NCI-H69 (cell line): ENCODE results near the gene KLC3.
"Not testable (repeated sequence)": the region's sequence is repeated elsewhere in the genome, so short reads cannot be mapped to it uniquely, and the experiment has no call there.

ENCODE experiments used
- DNase-seq: peaks from one replicate; lab custom pipeline; 2025; lab: John Stamatoyannopoulos, UW

KLC3 gene

DNA sequence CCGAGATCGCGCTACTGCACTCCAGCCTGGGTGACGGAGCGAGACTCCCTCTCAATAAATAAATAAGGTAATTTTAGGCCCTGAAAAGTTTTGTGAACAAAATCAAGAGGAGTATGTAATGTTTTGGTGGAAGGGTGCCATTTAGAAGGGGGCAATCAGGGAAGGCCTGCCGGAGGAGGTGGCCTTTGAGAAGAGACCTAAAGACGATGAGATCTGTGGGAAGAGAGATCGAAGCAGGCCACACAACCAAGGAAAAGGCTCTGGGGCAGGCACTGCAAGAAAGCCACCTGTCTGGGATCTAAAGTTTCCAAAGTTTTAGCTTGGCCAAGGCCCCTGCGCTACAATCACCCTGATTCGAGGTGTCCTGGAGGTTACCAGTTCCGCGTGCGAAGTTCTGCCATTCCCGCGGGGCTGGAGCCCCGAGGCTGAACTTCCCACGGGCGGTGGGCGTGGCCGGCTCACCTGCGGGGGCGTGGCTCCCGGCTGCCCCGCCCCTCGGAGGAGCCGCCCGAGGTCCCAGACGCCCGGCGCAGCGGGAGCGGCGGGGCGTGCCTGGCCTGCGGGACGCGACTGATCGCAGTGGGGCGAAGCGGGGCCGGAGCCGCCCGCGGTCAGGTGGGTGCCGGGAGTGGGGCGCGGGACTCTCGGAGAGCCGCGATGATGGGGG, at the start of gene KLC3:
KLC3 (plus strand) TSS at position 519 of the 667 bp plus-strand sequence. CDS start 4,792 bp downstream, outside the sequence.
- DNase-seq, result peak; percentile 80

DNA sequence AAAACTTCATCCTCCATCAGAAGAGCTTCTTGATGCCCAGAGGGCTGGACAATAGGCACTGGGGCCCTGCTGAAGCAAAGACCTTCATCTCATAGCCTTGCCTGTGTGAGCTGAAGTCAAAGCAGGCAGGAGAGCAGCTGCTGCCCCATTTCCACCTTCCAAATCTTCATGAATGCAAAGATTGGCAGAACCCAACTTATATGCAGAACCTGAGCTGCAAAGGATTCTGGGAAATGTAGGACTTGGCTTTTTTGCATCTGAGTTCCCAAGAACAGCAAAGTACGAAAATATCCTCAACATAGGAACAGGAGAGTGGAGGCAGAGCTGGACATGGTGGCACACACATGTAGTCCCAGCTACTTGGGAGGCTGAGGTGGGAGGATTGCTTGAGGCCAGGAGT, 48.7 kb upstream of the KLC3 start:
- DNase-seq, result no peak

DNA sequence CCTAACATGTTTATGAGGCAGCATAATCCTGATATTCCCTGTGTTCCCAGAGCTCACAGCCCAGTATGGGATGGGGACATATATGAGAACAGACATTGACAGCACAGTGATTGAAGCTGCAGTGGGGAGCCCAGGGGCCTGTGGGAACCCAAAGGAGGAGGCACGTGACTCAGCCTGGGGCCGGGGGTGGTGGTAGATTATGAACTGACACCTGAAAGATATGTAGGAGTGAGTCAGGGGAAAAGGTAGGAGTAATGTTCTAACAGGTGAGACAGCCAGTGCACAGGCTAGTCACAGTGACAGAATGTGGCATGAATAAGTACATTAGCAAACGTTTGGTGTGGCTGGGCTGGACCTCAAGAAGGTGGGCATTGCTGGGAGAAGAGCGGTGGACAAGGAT, 46.9 kb upstream of the KLC3 start:
- no peak for DNase-seq

DNA sequence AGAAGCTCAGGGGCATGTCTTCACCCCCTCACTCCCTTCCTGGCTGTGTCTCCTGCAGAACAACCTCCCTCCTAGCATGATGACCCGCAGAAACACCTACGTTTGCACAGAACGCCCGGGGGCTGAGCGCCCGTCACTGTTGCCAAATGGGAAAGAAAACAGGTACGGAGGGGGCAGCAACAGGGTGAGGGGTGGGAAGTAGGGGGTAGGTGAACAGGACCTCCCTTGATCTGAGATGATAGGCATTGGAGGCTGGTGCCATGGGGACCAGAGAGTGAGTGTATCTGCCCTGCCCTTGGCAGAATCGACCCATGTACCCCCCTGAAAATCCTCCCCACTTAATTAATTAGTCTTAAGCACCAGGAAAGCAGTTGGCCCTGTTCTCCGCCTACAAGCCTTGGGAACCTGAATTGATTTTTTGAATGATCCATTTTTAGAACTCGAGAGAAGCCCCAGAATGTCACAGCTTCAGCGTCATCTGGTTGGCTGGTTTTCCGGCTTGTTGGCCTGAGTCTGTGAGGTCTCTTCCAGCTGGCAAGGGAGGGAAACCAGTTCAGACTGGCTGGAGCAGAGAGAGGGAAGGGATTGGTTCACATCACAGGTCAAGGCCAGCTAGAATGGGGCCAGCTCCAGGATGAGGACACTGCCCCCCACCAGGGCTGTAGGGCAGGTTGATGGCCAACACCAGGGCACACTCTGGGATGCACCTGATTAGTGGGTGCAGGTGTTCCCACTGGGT, 46.1 kb upstream of the KLC3 start:
- DNase-seq, result no peak

DNA sequence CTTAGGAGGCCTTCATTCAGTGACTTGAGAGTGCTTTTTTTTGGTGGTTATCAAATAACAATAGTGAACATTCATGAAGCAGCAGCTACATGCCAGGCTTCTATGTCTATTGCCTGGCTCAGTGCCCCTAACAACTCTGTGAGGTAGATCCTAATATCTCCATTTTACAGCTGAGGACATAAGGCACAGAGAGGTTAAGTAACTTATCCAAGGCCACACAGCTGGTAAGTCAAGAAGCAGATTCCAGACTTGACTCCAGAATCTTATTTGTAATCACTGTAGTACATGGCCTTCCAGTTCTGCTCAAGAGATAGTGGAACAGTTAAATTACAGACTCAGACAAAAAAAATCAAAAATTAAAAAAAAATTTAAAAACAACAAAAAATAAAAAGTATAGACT, 44.7 kb upstream of the KLC3 start:
- DNase-seq, result no peak

DNA sequence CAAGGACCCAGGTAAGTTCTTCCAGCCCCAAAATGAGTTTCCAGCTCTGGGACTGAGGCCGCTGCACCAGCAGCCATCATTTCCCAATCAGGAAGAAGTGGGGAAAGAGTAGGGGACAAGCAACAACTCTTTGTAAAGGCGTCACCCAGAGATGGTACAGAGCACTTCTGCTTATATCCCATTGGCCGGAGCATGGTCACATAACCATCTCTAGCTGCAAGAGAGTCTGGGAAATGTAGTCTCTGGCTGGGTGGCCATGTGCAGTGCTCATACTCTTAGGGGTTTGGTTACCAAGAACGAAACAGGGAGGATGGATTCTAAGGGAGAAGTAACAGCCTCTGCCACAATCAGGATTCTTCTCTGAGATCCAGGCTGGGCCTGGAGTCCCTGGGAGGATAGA, 44.2 kb upstream of the KLC3 start:
- no peak for DNase-seq

DNA sequence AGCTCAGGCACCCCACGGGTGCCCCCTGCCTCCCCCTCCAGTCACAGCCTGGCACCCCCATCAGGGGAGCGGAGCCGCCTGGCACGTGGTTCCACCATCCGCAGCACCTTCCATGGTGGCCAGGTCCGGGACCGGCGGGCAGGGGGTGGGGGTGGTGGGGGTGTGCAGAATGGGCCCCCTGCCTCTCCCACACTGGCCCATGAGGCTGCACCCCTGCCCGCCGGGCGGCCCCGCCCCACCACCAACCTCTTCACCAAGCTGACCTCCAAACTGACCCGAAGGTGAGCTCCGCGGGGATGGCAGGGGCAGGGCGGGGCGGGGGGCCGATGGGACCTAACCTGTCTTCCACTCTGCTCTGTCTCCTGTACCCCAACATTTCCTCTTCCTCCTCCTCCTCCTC, 42.9 kb upstream of the KLC3 start:
- DNase-seq, result no peak

DNA sequence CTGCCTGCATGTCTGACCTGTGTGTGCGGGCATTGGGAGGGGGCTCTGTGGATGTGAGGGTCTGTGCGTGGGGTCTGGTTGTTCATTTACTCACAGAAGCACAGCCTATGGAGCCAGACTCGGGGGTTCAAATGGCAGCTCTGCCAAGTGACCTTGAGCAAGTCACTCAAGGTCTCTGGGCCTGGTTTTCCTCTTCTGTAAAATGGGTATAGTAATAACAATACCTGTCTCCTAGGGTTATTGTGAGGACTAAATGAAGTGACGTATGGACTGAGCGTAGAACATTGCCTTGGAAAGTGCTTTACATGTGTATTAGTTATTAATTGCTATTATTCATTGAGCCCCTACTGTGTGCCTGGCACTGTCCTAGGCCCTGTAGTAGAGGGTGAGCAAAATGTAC, 42.3 kb upstream of the KLC3 start:
- no peak for DNase-seq

DNA sequence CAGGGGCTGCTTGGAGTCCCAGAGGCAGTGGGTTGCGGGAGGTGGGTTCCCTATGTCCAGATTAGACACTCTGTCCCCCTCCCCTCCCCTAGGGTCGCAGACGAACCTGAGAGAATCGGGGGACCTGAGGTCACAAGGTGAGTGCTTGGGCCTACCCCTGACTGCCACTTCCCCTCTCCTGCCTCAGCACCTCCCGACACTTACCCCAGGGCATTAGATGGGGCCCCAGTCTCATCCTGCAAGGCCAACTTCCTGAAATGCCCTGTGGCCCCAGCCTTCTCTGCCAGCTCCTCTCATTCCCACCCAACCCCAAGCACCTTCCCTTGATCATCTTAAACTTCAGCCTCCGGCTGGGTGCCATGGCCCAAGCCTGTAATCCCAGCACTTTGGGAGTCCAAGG, 40.8 kb upstream of the KLC3 start:
- DNase-seq, result no peak

DNA sequence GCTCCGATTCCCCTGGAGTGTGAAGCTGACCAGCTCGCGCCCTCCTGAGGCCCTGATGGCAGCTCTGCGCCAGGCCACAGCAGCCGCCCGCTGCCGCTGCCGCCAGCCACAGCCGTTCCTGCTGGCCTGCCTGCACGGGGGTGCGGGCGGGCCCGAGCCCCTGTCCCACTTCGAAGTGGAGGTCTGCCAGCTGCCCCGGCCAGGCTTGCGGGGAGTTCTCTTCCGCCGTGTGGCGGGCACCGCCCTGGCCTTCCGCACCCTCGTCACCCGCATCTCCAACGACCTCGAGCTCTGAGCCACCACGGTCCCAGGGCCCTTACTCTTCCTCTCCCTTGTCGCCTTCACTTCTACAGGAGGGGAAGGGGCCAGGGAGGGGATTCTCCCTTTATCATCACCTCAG, 38.1 kb upstream of the KLC3 start:
- no peak for DNase-seq

DNA sequence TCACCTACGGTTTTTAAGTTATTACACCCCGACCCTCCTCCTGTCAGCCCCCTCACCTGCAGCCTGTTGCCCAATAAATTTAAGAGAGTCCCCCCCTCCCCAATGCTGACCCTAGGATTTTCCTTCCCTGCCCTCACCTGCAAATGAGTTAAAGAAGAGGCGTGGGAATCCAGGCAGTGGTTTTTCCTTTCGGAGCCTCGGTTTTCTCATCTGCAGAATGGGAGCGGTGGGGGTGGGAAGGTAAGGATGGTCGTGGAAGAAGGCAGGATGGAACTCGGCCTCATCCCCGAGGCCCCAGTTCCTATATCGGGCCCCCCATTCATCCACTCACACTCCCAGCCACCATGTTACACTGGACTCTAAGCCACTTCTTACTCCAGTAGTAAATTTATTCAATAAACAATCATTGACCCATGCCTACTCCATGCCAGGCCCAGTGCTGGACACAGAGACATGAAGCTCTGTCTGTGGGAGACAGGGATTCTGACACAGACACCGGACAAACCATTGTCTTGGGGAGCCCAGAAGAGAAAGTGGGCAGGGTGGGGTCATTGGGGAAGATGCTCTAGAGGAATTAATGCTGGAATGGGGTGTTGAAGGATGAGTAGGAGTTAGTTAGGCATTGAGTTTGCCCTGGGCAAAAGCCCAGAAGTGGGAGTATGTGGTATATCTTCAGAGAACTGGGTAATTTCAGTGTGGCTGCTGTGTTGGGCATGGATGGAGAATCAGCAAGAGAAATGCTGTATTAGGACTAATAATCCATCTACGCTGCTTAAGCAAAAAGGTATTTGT, 37.1 kb upstream of the KLC3 start:
- no peak for DNase-seq

DNA sequence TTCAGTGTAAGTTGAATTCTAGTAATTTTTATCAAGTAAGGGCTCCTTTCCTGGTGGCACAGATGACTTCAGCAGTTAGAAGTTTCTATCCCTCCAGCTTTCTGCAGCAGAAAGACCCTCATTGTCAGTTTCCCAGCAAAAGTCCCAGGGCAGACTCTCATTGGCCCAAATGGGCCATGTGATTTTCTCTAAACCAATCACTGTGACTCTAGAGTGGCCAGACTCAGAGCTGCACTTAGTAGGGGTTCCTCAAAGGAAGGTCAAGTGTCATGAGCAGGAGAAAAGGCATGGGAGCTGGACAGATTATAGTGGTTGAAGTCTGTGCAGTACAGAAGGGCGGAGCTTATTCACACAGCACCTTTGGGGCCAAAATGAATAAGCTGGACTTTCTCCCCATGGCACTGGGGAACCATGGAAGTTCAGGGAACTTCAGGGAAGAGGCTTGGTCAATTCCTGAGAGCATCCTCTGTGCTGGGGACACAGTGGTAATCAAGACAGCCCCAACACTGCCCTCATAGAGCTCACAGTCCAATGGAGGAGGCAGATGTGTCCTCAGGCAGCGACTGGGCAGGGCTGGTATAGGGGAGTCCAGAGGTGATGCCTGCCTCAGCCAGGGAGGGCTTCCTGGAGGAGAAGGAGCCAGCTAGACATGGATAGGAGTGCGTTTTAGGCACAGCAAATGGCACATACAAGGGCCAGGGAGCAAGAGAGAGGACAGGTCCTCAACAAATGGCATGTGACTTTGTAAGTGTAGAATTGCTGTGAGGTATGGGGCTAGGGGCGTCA, 36.2 kb upstream of the KLC3 start:
- no peak for DNase-seq

DNA sequence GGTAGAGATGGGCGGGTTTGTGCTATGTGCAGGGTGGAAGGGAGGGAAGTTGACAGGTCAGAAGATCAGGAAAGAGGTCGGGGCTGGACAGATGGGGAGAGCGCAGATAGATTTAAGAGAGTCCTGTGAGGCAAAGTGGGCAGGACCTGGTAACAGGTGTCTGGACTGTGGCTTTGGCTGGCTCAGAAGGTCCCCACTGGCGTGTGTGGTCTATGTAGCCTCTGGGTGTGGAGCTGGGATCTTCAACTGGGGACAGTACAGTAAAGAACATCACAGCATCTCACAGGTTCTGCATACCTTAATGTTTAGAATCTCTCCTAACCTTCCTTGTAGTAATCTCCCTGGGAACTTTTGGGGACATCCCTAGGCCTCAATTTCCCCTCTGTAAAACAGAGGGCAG, 35.5 kb upstream of the KLC3 start:
- no peak for DNase-seq

DNA sequence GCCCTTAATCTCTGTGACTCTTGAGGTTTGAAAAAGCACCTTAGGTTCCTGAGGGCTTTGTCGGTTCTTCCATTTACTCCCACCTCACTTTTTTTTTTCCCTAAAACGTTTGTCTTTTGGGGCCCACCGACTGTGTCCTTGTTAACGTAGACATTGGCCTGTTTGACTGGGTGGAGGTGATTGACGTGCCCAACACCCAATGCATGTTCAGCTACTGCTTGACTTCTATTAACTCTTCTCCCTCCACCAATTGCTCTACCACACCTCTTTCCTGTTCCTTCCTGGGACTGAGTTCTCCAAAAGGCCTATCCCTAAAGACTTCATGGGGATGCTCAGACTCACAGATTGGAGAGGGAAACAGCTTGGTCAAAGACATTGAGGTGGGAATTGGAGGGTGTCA, 35.1 kb upstream of the KLC3 start:
- DNase-seq, result no peak

DNA sequence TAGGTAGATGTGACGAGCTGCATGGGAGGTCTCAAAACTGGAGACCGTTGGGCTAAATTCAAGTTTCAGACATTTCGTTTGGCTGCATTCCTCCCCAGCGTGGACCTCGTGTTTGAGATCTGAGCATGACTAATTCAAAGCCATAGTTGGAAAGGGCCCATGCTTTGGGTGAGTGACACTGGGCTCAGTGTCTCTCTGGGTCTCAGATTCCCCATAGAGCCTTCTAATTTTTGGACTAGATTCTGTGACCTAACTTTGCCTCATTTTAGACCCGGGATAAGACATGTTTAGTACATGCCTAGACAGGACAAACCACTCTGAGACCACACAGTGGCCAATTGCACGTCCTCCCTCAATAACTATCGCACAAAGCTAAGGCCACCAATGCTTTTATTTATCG, 34.5 kb upstream of the KLC3 start:
- no peak for DNase-seq

DNA sequence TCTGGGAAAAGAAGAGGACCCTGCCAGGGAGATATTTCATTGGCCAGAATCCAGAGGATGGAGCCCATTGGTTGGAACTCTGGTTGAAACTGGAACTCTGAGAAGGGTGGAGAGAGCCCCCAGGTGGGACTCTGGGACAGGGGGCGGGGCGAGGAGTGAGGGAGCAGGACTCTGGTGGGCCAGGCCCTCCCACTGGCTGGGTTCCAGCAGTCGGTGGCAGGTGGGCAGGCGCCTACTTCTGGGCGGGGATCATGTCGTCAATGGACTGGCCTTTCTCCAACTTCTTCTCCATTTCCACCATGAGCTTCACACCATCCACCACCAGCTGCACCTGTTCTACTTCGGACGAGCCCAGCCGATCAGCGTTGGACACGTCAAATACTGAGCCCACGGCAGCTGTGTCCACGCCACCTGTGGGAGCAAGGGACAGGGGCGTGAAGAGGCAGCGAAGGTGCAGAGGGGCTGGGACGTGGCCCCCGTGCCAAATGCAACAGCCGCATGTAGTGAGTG, 34.0 kb upstream of the KLC3 start:
- peak; percentile 84 for DNase-seq

DNA sequence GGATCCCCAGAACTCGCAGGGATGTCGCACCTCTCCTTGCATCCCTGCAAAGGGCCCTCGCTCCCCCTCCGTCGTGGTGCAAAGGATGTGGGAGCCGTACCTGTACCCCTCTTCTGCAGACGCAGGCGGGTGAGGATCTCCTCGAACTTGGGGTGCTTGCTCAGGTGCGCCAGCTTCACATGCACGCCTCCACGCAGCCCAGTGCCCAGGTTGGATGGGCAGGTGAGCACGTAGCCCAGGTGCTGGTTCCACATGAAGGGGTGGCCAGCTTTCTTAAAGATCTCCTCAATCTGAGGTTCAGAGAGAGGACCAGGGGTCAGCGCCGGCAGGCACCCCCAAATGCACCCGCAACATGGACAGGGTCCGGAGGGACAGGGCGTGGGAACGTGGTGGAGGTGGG, 33.2 kb upstream of the KLC3 start:
- no peak for DNase-seq

DNA sequence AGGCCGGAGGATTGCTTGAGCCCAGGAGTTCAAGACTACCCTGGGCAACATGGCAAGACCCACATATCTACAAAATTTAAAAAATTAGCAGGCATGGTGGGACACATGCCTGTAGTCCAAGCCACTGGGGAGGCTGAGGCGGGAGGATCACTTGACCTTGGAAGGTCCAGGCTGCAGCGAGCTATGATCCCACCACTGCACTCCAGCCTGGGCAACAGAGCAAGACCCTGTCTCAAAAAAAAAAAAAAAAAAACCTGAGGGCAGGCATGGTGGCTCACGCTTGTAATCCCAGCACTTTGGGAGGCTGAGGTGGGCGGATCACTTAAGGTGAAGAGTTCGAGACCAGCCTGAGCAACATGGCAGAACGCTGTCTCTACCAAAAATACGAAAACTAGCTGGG, 31.2 kb upstream of the KLC3 start:
- not testable (repeated sequence) for DNase-seq

DNA sequence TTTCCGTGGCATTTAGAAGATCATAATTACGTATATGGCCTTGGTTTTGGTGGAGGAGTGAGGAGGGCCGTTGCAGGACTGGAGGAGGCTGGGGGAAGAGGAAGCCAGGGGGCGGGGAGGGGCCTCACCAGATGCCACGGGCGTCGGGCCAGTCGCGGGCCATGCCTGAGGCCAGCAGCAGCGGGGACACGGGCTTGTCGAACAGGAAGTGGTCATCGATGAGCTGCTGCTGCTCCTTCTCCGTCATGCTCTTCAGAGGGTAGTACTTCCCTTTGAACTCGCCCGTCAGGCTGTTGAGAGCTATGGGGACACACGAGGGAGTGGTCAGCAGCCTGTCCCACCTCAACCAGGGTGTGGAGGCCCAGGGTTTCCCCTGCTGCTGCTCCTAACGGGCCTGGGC, 28.9 kb upstream of the KLC3 start:
- DNase-seq, result no peak

DNA sequence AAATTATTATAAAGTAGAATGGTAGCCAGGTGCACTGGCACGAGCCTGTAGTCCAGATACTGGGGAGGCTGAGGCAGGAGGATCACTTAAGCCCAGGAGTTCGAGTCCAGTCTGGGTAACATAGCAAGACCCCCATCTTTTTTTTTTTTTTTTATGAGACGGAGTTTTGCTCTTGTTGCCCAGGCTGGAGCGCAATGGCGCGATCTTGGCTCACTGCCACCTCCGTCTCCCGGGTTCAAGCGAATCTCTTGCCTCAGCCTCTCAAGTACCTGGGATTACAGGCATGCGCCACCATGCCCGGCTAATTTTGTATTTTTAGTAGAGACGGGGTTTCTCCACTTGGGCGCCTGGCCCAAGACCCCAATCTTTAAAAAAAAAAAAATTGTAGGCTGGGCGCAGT, 28.3 kb upstream of the KLC3 start:
- not testable (repeated sequence) for DNase-seq

DNA sequence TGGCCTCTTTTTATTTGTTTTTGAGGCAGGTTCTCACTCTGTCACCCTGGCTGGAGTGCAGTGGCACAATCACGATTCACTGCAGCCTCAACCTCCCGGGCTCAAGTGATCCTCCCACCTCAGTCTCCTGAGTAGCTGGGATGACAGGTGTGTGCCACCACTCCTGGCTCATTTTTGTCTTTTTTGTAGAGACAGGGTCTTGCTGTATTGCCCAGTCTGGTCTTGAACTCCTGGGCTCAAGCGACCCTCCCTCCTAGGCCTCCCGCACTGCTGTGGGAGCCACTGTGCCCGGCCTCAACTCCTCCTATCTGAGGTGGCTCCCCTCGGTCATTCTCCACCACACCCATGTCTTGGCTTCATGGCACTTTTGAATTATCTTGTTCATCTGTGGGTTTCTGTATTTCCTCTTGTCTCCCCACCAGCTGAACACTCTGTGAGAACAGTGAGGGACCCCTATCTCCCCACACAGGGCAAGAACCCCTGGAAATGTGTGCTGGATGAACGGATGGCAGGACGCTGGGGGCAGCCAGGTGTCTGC, 25.8 kb upstream of the KLC3 start:
- DNase-seq, result no peak

DNA sequence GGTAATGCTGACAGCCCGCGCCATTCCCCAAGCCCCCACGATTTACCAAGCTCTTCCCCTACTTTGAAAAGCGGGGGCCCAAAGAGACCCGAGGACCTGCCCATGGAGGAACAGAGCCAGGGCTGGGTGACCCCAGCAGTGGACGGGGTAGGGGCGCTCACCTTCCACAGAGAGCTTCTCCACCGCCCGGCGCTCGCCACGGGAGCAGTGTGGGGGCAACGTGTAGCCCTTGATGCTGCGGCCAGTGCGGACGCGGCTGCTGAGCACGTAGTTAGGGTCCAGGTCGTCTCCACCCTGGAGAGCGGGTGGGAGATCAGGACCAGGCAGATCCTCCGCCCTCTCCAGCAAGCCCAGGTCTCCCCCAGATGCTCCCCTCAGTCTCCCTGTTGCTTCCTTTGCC, 25.2 kb upstream of the KLC3 start:
- no peak for DNase-seq
